ENCODE results near the gene P4HA3.

P4HA3 gene

GRCh38 chr11:74262725-74263124, 48.7 kb downstream of the P4HA3 start:
- DNase-seq: no peak

- DNase-seq: no peak
Observed at GRCh38 chr11:74257959-74258553, 53.4 kb downstream of the P4HA3 start.

- DNase-seq: no peak
Observed at GRCh38 chr11:74256378-74257133, 54.9 kb downstream of the P4HA3 start.

GRCh38 chr11:74255741-74256375, 55.6 kb downstream of the P4HA3 start:
- peak; percentile 61 for DNase-seq

GRCh38 chr11:74253361-74253760, 58.1 kb downstream of the P4HA3 start:
- DNase-seq: no peak

GRCh38 chr11:74249496-74249895, 61.9 kb downstream of the P4HA3 start:
- no peak for DNase-seq

- DNase-seq: no peak
Observed at GRCh38 chr11:74248469-74248868, 63.0 kb downstream of the P4HA3 start.

- no peak for DNase-seq
Observed at GRCh38 chr11:74238243-74238642, 73.2 kb downstream of the P4HA3 start.

- DNase-seq: no peak
Observed at GRCh38 chr11:74237541-74237940, 73.9 kb downstream of the P4HA3 start.

GRCh38 chr11:74235121-74235520, 76.3 kb downstream of the P4HA3 start:
- no peak for DNase-seq

GRCh38 chr11:74233683-74234082, 77.8 kb downstream of the P4HA3 start:
- DNase-seq: no peak

GRCh38 chr11:74232311-74232950, 79.0 kb downstream of the P4HA3 start:
- peak; percentile 51 for DNase-seq

GRCh38 chr11:74226907-74227306, 84.5 kb downstream of the P4HA3 start:
- DNase-seq: no peak

- no peak for DNase-seq
Observed at GRCh38 chr11:74225565-74225964, 85.9 kb downstream of the P4HA3 start.

- DNase-seq: no peak
Observed at GRCh38 chr11:74221816-74222215, 89.6 kb downstream of the P4HA3 start.

- no peak for DNase-seq
Observed at GRCh38 chr11:74220376-74220775, 91.1 kb downstream of the P4HA3 start.

All from CD4-positive, alpha-beta T cell treated with Interleukin-17A for 1 hour (primary cell).